GM18526 (cell line): ENCODE results near the gene CTNNBIP1.

ENCODE experiments used
- POLR2A ChIP-seq: IDR thresholded peaks from 3 replicates; pipeline ENCODE4 v1.6.1; 2011; ENCODE audit not compliant: insufficient read length; ENCODE audit errors: extremely low read depth

The CTNNBIP1 gene

DNA sequence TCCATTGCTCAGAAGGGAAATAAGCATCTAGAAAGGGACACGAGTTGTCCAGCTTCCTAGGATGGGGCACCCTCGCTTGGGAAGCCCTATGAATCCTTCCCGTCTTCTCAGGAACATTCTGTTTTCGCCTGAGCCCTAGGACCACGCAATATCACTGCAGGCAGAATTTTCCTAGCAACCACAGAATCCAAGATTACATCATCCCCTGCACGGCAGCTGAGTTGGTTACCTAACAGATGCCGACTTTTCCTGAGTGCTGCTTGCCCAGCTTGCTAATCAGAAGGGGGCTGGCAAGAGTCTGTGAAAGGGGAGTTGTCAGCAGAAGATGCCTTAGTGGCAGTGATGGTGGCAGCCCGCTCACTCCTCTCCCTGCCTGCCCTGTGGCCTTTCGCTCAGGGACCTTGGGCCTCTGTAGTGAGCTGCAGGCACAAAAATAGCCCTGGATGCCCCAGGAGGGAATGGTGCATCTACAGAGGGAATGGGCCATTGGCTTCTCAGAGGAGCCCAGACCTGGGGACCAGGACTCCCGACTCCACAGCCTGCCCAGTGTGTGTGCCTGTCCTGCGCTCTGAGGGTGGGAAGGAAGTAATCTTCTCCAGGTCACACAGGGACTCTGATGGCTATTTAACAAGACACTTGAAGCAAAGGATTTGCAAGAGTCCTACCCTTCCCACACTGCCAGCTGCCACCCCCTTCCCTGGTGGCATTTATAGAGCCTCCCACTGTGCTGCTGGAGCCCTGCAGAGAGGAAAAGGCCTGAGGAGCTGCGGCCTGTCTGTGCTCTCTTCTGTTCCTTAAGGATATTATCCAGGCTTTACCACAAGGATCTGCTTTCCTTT is 57.4 kb downstream of the CTNNBIP1 start:
- no peak for TF ChIP-seq POLR2A

DNA sequence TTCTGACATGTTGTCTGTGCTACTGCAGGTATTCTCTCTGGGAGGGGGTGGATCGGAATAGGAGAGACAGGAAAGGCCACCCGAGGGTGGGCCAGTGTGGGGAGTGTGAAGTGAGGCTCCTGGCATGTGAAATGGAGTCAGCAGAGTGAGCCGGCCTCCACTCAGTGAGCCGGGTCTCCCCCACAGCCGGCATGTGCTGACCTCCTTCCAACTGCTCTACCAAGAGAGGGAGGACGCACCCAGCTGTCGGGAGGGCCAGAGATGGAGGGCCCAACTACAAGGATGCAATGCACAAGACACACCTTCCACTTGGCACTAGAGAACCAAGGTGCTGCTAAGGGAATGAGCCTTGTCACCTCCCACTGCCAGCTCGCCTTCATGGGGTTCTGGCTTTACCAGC is 58.1 kb downstream of the CTNNBIP1 start:
- TF ChIP-seq POLR2A = no peak

DNA sequence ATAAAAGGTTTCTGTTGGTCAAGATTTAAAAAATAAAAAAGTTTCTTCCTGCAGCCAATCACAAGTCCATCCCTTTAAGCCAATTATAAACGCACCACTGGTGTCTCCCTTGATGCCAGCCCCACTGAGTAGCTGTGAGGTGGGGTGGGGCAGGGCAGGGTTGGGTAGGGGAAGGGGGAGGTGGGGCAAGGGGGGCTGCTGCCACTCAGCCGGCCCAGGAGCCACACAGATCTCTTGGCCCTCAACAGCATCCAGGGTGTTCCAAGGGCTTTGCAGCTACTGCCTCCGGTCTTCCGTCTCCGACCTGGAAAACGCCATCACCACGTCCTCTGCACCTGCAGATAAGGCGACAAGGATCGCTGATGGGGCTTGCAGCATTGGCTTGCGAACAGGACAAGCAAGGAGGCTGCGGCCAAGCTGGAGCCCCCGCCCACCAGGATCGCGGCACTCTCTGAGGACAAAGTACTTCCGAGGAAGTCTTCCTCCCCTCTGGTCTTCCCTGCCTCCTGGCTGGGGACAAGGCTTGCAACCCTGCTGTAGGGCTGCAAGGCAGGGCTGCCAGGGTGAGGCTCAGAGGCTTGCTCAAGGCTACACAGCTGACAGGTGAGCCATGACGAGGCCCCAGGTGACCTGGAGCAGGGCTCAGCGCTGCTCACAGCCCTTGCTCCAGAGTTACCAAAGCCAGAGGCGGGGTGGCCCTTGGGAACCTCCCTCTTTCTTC is 59.5 kb downstream of the CTNNBIP1 start:
- no peak for TF ChIP-seq POLR2A

DNA sequence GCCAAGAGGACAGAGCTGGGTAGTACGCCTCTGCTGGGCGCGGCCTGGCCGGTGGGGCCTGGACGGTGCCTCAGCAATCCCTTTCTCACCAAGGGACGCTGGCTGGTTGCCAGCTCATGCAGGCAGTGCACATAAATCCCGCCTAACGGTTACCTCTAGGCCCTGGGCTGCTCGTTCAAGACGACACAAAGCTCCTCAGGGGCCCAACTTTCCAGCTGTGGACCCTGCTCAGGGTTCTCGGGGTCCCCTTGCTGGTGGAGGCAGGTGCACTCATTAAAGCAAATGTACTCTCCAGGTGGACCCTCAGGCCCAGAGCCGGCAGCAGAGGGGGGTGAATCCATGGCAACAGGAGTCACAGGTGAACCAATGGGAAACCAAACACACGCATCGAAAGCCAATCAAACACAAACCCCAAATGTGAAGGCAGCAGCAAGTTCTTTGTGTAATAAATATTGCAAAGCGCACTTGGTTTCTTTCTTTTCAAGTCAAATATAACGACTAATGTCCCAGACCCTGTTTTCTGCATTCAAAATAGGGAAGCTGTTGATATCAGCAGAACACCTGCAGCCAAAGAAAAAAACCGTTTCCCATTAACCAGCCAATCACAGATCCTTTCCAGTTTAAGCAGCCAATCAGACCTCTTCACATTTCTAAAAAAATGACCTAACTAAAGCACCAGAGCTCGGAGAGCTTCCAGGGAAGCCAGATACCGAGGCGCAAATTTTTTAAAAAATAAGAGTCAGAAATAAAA is 60.2 kb downstream of the CTNNBIP1 start:
- no peak for TF ChIP-seq POLR2A

DNA sequence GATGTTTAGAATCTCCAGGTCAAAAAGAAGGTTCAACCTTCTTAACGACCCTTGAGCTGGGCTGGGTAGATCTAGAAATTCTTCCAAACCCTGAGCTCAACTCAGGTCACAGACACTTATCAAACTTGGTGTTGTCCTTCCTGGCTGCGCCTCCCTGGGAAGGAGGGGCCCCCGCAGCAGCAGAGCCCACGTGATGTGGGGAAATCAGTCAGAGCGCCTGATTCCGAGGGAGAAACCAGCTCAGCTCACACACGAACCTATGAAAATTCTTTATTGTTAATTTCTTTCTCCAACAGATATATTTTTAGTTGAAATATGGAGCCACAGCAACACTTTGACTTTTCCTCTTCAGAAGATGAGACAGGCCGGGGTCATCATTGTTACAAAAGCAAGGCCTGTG is 62.0 kb downstream of the CTNNBIP1 start:
- no peak for TF ChIP-seq POLR2A

DNA sequence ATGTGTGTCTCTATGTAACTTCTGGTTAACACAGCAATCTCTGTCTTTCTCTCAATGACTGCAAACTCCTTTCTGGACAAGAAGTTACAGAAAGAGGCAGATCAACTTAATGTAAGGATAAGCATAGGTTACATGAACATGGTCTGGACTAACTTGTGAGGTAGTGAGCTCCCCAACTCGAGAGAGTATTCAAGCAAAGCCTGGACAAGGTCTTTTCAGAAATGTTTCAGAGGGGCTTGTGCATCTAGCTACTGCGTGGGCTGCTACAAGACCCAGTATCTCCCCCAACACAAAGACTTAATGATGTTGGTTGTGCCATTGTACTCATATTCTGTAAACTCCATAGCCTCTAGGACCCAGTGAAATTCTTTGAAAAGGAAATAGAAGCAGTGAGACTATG is 62.8 kb downstream of the CTNNBIP1 start:
- no peak for TF ChIP-seq POLR2A

DNA sequence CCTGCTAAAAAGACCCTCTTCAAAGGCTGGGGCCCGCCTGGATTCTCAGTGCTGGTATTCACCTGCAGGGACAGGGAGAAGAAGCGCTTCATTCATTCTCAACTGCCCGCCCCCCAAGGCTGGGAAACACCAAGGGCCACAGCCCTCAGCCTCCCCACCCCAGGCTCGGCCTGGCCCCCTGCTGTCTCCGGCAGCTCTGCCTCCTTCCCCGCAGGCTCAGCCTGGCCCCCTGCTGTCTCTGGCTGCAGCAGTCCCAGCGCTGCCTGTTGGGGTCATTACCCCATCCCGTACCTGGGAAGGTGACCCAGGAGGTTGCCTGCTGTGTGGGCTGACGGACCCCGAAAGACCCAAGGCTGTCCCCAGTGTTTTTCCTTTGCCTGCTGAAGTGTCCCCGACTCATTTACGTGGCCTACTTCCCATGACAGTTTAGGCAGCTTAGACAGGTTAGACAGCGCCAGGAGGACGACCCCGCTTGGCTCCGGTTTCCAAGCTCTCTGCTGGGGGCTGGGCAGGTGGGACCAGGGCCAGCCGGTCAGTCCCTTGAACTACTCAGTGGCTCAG is 63.4 kb downstream of the CTNNBIP1 start:
- no peak for TF ChIP-seq POLR2A

DNA sequence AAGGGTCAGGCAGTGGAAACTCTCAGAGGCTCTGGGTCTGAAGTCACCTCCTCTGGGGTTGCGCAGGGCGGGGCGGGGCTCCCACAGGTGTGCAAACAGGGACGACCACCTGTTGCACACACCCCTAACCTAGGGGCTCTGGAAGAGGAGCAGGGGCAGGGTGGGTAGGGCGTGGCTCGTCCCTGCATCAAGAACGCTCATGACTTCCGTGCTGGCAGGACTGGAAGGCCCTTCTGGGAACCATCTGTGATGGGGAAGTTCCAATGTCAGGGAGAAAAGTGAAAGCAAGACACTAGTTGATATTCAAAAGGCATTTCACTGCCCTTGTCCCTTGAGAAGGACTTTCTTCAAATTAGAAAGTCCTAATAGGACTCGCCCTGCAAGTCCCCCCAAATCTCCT is 64.2 kb downstream of the CTNNBIP1 start:
- TF ChIP-seq POLR2A = no peak

DNA sequence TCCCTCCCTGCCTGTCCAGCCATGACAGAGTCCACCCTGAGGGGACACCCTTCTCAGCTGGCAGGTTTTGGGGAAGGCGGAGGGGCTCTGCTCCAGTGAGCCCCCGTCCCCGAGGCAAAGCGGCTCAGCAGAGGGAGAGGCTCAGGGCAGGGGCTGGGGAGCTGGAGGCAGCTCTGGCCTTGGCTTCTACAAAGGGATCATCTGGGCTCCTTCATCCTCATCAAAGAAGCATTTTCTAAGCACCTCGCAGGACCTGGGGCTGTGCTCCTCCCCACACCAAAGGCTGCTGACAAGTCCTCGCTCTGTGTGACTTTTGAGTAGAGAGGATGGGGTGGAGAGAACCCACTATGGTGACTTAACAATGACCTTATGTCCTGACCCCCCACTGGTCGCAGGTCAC is 65.3 kb downstream of the CTNNBIP1 start:
- no peak for TF ChIP-seq POLR2A

DNA sequence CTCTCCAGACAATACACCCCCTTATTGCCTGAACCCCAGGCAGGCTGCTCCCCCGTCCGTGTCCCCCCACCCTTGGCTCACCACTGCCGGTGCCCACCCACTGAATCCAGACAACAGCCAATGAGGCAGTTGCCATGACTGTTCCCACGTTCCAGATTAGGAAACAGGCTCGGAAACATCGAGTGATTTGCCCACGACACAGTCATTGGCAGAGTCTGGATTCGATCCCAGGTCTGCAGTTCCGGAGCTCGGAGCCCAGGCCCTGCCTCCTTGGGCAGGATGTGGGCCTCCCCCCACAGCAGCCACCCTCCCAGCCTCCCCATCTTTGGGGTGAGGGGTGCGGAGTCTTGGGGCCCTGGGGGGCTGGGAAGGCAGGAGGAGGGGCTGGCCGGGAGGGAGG is 66.0 kb downstream of the CTNNBIP1 start:
- no peak for TF ChIP-seq POLR2A

DNA sequence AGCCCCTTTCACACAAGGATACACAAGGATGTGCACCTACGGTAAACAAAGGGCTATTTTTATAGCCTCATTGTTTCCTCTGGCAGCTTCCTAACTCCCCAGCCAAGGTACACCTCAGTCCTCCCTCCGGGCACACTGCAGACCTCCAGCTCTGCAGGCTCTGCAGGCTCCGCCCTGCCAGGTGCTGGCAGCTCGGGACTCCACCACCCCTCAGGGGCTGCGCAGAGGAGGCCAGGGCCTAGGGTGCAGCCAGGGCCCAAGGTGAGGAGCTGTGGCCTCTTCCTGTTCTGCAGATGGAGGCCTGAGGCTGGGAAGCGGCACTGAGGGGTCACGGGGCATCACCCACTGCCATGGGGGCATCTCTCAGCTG is 66.5 kb downstream of the CTNNBIP1 start:
- no peak for TF ChIP-seq POLR2A

DNA sequence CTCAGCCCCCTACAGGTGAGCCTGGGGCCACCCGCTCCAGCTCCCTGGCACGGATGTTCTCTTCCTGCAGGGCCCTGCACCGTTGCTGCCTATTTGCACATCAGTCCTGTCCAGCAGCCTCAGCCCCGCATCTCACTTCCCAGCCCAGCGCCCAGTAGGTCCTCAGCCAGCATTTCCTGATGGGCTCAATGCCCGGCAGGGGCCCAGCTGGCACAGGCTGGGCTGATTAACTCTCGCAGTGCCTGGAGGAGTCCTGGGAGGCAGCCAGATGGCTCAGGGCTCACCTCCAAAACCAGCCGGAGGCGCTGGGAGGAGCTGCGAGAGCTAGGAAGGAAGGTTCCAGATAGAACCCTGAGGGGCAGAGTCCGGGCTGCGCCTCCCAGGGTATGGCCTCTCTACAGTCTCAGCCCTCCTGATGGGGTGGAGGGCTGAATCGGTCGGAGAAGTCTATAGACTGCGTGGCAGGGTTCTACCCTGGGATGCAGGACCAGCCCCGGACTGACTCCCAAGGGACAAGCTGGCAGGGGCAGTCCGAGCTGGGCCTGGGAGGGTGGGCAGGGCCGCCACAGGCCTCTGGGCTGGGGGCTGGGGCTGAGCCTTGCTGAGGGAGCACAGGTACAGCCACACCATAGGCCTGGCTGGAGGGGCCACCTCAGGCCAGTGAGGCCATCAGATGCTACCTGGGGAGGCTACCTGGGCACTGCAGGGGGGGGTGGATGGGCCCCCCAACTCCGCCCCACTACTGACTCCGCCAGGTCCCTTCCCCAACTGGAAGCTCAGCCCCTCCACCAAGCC is 67.1 kb downstream of the CTNNBIP1 start:
- no peak for TF ChIP-seq POLR2A

DNA sequence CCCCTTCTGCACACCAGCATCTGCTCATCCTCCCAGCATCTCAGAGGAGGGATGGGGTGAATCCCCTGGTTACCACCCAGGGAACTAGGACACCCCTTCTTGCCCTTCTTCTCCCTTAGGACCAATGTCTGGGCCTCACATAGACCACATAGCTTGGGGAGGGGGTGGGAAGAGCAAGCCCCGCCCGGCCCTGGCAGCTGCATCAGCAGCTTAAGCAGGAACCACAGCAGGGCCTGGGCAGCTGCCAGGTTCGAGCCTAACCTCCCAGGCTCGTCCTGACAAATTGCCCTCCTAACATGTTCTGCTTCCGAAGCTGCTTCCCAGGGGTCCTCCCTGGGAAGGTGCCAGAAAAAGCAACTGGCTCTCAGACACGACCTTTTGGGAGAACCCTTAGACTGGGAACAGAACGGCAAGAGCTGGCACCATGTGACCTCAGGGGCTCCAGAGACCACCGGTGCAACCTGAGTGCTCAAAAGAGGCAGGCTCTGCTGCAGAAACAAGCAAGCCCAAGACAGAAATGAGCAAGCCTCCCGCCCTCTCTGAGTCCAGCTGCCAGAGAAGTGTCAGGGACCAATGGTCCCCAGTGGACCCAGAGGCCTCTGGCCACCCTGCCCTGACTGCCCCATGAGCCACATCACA is 67.9 kb downstream of the CTNNBIP1 start:
- no peak for TF ChIP-seq POLR2A

DNA sequence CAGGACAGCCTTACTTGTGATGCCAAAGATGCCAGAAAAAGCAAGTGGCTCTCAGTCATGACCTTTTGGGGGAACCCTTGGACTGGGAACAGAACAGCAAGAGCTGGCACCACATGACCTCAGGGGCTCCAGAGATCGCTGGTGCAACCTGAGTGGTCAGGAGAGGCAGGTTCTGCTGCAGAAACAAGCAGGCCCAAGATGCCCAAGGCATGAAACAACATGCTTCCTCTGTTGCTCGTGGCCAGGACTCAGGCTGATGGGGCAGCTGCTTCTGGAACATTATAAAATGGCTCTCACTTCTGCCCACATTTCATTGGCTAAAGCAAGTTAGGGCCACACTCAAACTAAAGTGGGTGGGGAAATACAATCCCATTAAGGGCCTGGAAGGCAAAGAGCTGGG is 68.6 kb downstream of the CTNNBIP1 start:
- no peak for TF ChIP-seq POLR2A
